Astrocyte (in vitro differentiated cells and primary cell): ENCODE results near the gene BTRC. TPM values are rescaled to one million over a fixed set of nuclear protein-coding genes. Genes with fewer than 3 reads are reported as not detected.
A peak's percentile ranks its signal among the peaks of the same experiment; 100 is the strongest.
"Not testable (repeated sequence)": the region's sequence is repeated elsewhere in the genome, so short reads cannot be mapped to it uniquely, and the experiment has no call there.

ENCODE experiments used
- DNase-seq: peaks from one replicate; pipeline ENCODE4 v3.0.0-alpha.2; 2010; ENCODE audit warnings: low read depth
- FAIRE-seq: peaks from 2 replicates; lab custom pipeline; 2011; peaks lifted over from hg19 to GRCh38; lab: Jason Lieb, UNC
- H2AFZ ChIP-seq: 2 replicates; pipeline ENCODE4 v1.6.0; 2012; ENCODE audit warnings: low read depth, low read length, inconsistent platforms
- H3K27ac ChIP-seq: 2 replicates; pipeline ENCODE4 v1.5.1; 2011; ENCODE audit warnings: low read depth, low read length, inconsistent platforms
- H3K27me3 ChIP-seq: 2 replicates; pipeline ENCODE4 v1.6.0; 2011; ENCODE audit warnings: low read length, inconsistent platforms; ENCODE audit not compliant: insufficient read depth
- H3K36me3 ChIP-seq: 2 replicates; pipeline ENCODE4 v1.5.1; 2011; ENCODE audit warnings: low read length, inconsistent platforms; ENCODE audit not compliant: insufficient read depth
- H3K4me1 ChIP-seq: 2 replicates; pipeline ENCODE4 v1.5.1; 2011; ENCODE audit warnings: low read length, inconsistent platforms; ENCODE audit not compliant: insufficient read depth
- H3K4me2 ChIP-seq: 2 replicates; pipeline ENCODE4 v1.6.0; 2012; ENCODE audit warnings: low read length, inconsistent platforms
- H3K4me3 ChIP-seq: 2 replicates; pipeline ENCODE4 v1.5.1; 2011; ENCODE audit warnings: low read depth, mild to moderate bottlenecking, low read length, inconsistent platforms; ENCODE audit not compliant: insufficient read depth
- H3K79me2 ChIP-seq: 2 replicates; pipeline ENCODE4 v1.6.0; 2012; ENCODE audit warnings: mild to moderate bottlenecking, low read length, inconsistent platforms; ENCODE audit not compliant: insufficient read depth
- H3K9ac ChIP-seq: 2 replicates; pipeline ENCODE4 v1.6.0; 2012; ENCODE audit warnings: mild to moderate bottlenecking, low read length, inconsistent platforms
- H3K9me3 ChIP-seq: 2 replicates; pipeline ENCODE4 v1.5.1; 2012; ENCODE audit warnings: low read depth, mild to moderate bottlenecking, low read length, inconsistent platforms; ENCODE audit not compliant: insufficient read depth
- H4K20me1 ChIP-seq: 2 replicates; pipeline ENCODE4 v1.6.0; 2012; ENCODE audit warnings: low read length, inconsistent platforms; ENCODE audit not compliant: insufficient read depth
- H3K27ac Mint-ChIP-seq: one replicate; pipeline ENCODE4 v1.8.0; 2021; ENCODE audit warnings: mild to moderate bottlenecking, mixed read lengths; ENCODE audit not compliant: unreplicated experiment
- H3K27me3 Mint-ChIP-seq: one replicate; pipeline ENCODE4 v1.8.0; 2021; ENCODE audit warnings: low read depth, mixed read lengths; ENCODE audit not compliant: unreplicated experiment
- H3K36me3 Mint-ChIP-seq: one replicate; pipeline ENCODE4 v1.8.0; 2021; ENCODE audit warnings: low read depth, mixed read lengths; ENCODE audit not compliant: unreplicated experiment
- H3K4me1 Mint-ChIP-seq: one replicate; pipeline ENCODE4 v1.8.0; 2021; ENCODE audit warnings: low read depth, mixed read lengths; ENCODE audit not compliant: unreplicated experiment
- H3K4me3 Mint-ChIP-seq: one replicate; pipeline ENCODE4 v1.8.0; 2021; ENCODE audit warnings: mild to moderate bottlenecking, moderate library complexity, mixed read lengths; ENCODE audit not compliant: unreplicated experiment
- H3K9me3 Mint-ChIP-seq: one replicate; pipeline ENCODE4 v1.8.0; 2021; ENCODE audit warnings: mild to moderate bottlenecking, mixed read lengths; ENCODE audit not compliant: unreplicated experiment
- CTCF ChIP-seq: IDR thresholded peaks from 2 replicates; pipeline ENCODE4 v1.5.1; 2011; ENCODE audit warnings: low read depth, mild to moderate bottlenecking, inconsistent platforms, low read length, moderate library complexity; ENCODE audit not compliant: insufficient read depth
- EZH2 ChIP-seq: IDR thresholded peaks from 2 replicates; pipeline ENCODE4 v1.6.1; 2012; ENCODE audit warnings: mild to moderate bottlenecking, low read length, inconsistent platforms; ENCODE audit not compliant: insufficient read depth
- total RNA-seq: library from RNA; stranded (reverse); gene quantifications from 2 replicates; pipeline ENCODE4 v1.2.1, GENCODE V29; 2021

BTRC gene
- total RNA-seq, 1 donor from 2014 or later, result 33.3 TPM

- Mint-ChIP-seq H3K4me3 (peak overlapping the region; percentile 15), H3K27ac (peak overlapping the region; percentile 26), H3K4me1 (peaks cover 16% of the 10 kb centered on the region), H3K9me3 (no peaks in the 10 kb centered on the region), H3K36me3 (no peaks in the 10 kb centered on the region), H3K27me3 (no peaks in the 10 kb centered on the region)
- Histone ChIP-seq H3K36me3 (no peaks in the 10 kb centered on the region), H4K20me1 (peaks cover 39% of the 10 kb centered on the region), H3K4me2 (no peak overlapping the region), H3K79me2 (peaks cover 47% of the 10 kb centered on the region), H2AFZ (no peak overlapping the region), H3K27me3 (no peaks in the 10 kb centered on the region), H3K4me1 (peaks cover 18% of the 10 kb centered on the region), H3K27ac (no peak overlapping the region), H3K9ac (no peak overlapping the region), H3K9me3 (no peaks in the 10 kb centered on the region), H3K4me3 (no peak overlapping the region)
- FAIRE-seq, result no peak
- TF ChIP-seq EZH2, result no peak
- no peak for TF ChIP-seq CTCF
- DNase-seq, result no peak
Observed at GRCh38 chr10:101356132-101356531, 2.2 kb downstream of the BTRC start.

DNA sequence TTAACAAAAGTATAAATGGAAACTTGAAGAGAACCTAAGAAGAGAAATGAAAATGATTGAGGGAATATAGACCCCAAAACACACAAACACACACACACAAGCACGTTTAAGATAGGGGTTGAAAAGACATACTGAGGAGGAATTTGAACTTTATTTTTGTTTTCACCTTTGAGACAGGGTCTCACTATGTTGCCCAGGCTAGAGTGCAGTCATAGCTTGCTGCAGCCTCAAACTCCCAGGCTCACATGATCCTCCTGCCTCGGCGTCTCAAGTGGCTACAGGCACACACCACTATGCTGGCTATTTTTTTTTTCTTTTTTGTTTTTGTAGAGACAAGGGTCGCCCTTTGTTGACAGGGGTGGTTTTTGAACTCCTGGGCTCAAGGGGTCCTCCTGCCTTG lies 4.0 kb downstream of the BTRC start:
- peaks cover 49% of the 10 kb centered on the region for H4K20me1 ChIP-seq
- H2AFZ ChIP-seq, result no peak overlapping the region
- H3K79me2 ChIP-seq, result peaks cover 52% of the 10 kb centered on the region
- no peak for DNase-seq
- no peaks in the 10 kb centered on the region for H3K36me3 ChIP-seq
- peaks cover 18% of the 10 kb centered on the region for H3K4me1 ChIP-seq
- no peak overlapping the region for H3K9ac ChIP-seq
- no peak overlapping the region for H3K27ac ChIP-seq
- no peak for FAIRE-seq
- no peaks in the 10 kb centered on the region for H3K9me3 ChIP-seq
- Mint-ChIP-seq H3K27me3 (no peaks in the 10 kb centered on the region), H3K4me1 (peaks cover 16% of the 10 kb centered on the region), H3K36me3 (peaks cover 4% of the 10 kb centered on the region), H3K27ac (no peak overlapping the region), H3K4me3 (no peak overlapping the region), H3K9me3 (no peaks in the 10 kb centered on the region)
- no peak for TF ChIP-seq EZH2
- no peak for TF ChIP-seq CTCF
- no peaks in the 10 kb centered on the region for H3K27me3 ChIP-seq
- H3K4me2 ChIP-seq, result no peak overlapping the region
- no peak overlapping the region for H3K4me3 ChIP-seq

DNA sequence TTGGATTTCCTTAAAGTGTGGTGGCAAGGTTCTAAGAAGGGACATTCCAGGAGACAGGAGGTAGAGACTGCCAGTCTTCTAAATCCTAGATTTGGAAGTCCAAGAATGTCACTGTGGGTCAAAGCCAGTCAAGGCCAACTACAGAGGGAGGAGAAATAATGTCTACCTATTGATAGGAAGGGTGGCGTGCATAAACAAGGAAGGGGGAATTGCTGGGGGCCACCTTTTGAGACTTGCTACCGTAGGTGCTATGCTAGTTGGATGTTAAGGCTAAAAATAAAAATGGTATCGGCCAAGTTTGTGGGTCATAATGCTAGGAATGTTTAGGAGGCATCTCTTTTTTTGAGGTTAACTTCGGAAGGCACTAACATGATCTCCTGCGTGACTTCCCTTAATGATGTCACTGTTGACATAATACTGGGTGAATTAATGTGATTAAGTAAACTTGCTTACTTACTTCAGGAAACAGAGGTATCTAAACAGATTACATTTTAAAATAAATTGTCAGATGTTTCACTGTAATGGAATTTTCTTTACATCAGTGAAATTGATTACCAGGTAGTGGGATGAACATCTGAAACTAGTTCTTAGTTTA lies 4.8 kb downstream of the BTRC start:
- no peaks in the 10 kb centered on the region for H3K9me3 ChIP-seq
- TF ChIP-seq CTCF, result no peak
- no peak for TF ChIP-seq EZH2
- H3K79me2 ChIP-seq, result peaks cover 57% of the 10 kb centered on the region
- DNase-seq, result peak; percentile 77
- Mint-ChIP-seq H3K9me3 (no peaks in the 10 kb centered on the region), H3K4me3 (no peak overlapping the region), H3K4me1 (peaks cover 17% of the 10 kb centered on the region), H3K27me3 (no peaks in the 10 kb centered on the region), H3K27ac (no peak overlapping the region), H3K36me3 (peaks cover 6% of the 10 kb centered on the region)
- H2AFZ ChIP-seq, result no peak overlapping the region
- H3K4me2 ChIP-seq, result peak overlapping the region; percentile 23
- peaks cover 57% of the 10 kb centered on the region for H4K20me1 ChIP-seq
- H3K27ac ChIP-seq, result peak overlapping the region; percentile 19
- H3K9ac ChIP-seq, result no peak overlapping the region
- no peaks in the 10 kb centered on the region for H3K36me3 ChIP-seq
- H3K27me3 ChIP-seq, result no peaks in the 10 kb centered on the region
- no peak overlapping the region for H3K4me3 ChIP-seq
- FAIRE-seq, result no peak
- H3K4me1 ChIP-seq, result peaks cover 16% of the 10 kb centered on the region

DNA sequence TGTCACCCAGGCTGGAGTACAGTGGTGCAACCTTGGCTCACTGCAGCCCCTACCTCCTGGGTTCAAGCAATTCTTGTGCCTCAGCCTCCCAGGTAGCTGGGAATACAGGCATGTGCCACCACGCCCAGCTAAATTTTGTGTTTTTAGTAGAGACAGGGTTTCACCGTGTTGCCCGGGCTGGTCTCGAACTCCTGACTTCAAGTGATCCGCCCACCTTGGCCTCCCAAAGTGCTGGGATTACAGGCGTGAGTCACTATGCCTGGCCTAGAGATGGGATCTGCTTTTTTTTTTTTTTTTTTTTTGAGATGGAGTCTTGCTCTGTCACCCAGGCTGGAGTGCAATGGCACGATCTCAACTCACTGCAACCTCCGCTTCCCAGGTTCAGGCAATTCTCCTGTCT lies 6.1 kb downstream of the BTRC start:
- Histone ChIP-seq H3K4me1 (peaks cover 12% of the 10 kb centered on the region), H4K20me1 (peaks cover 56% of the 10 kb centered on the region), H3K79me2 (peaks cover 55% of the 10 kb centered on the region)
- not testable (repeated sequence) for H3K27me3 ChIP-seq, H3K36me3 ChIP-seq, H3K36me3 Mint-ChIP-seq, H2AFZ ChIP-seq, H3K9ac ChIP-seq, H3K4me3 ChIP-seq, H3K9me3 Mint-ChIP-seq, DNase-seq, H3K27me3 Mint-ChIP-seq, FAIRE-seq, H3K27ac ChIP-seq, H3K4me3 Mint-ChIP-seq, H3K9me3 ChIP-seq, H3K27ac Mint-ChIP-seq, H3K4me2 ChIP-seq
- H3K4me1 Mint-ChIP-seq, result peaks cover 20% of the 10 kb centered on the region
